ENCODE data around the gene CBLN1. TPM values are rescaled to one million over a fixed set of nuclear protein-coding genes. Genes with fewer than 3 reads are reported as not detected.

Gene CBLN1
- total RNA-seq, 2 donors from 2014 or later, result 8.8 TPM; not detected in 1

- no peaks in the 10 kb centered on the region for H3K36me3 ChIP-seq
- no peaks in the 10 kb centered on the region for H3K4me1 ChIP-seq (ENCODE audit: control insufficient read depth in 1 of 2, low read depth in 2 of 2)
- no peaks in the 10 kb centered on the region for H3K9me3 ChIP-seq
- DNase-seq (ENCODE audit: low spot score) (no peak), ATAC-seq (ENCODE audit: insufficient number of reproducible peaks, low FRiP score, low read depth) (no peak)
- TF ChIP-seq, protein P1, sequence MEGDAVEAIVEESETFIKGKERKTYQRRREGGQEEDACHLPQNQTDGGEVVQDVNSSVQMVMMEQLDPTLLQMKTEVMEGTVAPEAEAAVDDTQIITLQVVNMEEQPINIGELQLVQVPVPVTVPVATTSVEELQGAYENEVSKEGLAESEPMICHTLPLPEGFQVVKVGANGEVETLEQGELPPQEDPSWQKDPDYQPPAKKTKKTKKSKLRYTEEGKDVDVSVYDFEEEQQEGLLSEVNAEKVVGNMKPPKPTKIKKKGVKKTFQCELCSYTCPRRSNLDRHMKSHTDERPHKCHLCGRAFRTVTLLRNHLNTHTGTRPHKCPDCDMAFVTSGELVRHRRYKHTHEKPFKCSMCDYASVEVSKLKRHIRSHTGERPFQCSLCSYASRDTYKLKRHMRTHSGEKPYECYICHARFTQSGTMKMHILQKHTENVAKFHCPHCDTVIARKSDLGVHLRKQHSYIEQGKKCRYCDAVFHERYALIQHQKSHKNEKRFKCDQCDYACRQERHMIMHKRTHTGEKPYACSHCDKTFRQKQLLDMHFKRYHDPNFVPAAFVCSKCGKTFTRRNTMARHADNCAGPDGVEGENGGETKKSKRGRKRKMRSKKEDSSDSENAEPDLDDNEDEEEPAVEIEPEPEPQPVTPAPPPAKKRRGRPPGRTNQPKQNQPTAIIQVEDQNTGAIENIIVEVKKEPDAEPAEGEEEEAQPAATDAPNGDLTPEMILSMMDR (IDR thresholded peaks at IDR 0.05), result no peak
- H3K27ac ChIP-seq, result no peak overlapping the region
- no peak overlapping the region for H3K4me3 ChIP-seq
- H3K27me3 ChIP-seq (replicated peaks; ENCODE audit: insufficient read depth), result no peaks in the 10 kb centered on the region
These were observed 19.1 kb downstream of the CBLN1 start for GRCh38 chr16:49262501-49262900.

- Histone ChIP-seq H3K4me1 (ENCODE audit: control insufficient read depth in 1 of 2, low read depth in 2 of 2) (no peaks in the 10 kb centered on the region), H3K9me3 (no peaks in the 10 kb centered on the region), H3K27me3 (replicated peaks; ENCODE audit: insufficient read depth) (no peaks in the 10 kb centered on the region), H3K27ac (no peak overlapping the region), H3K36me3 (no peaks in the 10 kb centered on the region), H3K4me3 (no peak overlapping the region)
- TF ChIP-seq, protein P1 (IDR thresholded peaks at IDR 0.05), result no peak
- DNase-seq (ENCODE audit: low spot score) (no peak), ATAC-seq (ENCODE audit: insufficient number of reproducible peaks, low FRiP score, low read depth) (no peak)
These were observed 19.7 kb downstream of the CBLN1 start for GRCh38 chr16:49261930-49262329.

GRCh38 chr16:49260956-49261530 is 20.6 kb downstream of the CBLN1 start:
- H3K36me3 ChIP-seq, result no peaks in the 10 kb centered on the region
- no peaks in the 10 kb centered on the region for H3K27me3 ChIP-seq (replicated peaks; ENCODE audit: insufficient read depth)
- no peaks in the 10 kb centered on the region for H3K4me1 ChIP-seq (ENCODE audit: control insufficient read depth in 1 of 2, low read depth in 2 of 2)
- H3K4me3 ChIP-seq, result no peak overlapping the region
- no peaks in the 10 kb centered on the region for H3K9me3 ChIP-seq
- no peak overlapping the region for H3K27ac ChIP-seq
- TF ChIP-seq, protein P1 (IDR thresholded peaks at IDR 0.05), result no peak
- no peak for DNase-seq (ENCODE audit: low spot score)
- ATAC-seq (ENCODE audit: insufficient number of reproducible peaks, low FRiP score, low read depth), result no peak

- TF ChIP-seq, protein P1 (IDR thresholded peaks at IDR 0.05), result no peak
- no peaks in the 10 kb centered on the region for H3K36me3 ChIP-seq
- no peaks in the 10 kb centered on the region for H3K27me3 ChIP-seq (replicated peaks; ENCODE audit: insufficient read depth)
- H3K4me1 ChIP-seq (ENCODE audit: control insufficient read depth in 1 of 2, low read depth in 2 of 2), result no peaks in the 10 kb centered on the region
- ATAC-seq (ENCODE audit: insufficient number of reproducible peaks, low FRiP score, low read depth), result no peak
- no peak for DNase-seq (ENCODE audit: low spot score)
- no peak overlapping the region for H3K27ac ChIP-seq
- H3K9me3 ChIP-seq, result no peaks in the 10 kb centered on the region
- no peak overlapping the region for H3K4me3 ChIP-seq
These were observed 21.4 kb downstream of the CBLN1 start for GRCh38 chr16:49260253-49260652.

DNA sequence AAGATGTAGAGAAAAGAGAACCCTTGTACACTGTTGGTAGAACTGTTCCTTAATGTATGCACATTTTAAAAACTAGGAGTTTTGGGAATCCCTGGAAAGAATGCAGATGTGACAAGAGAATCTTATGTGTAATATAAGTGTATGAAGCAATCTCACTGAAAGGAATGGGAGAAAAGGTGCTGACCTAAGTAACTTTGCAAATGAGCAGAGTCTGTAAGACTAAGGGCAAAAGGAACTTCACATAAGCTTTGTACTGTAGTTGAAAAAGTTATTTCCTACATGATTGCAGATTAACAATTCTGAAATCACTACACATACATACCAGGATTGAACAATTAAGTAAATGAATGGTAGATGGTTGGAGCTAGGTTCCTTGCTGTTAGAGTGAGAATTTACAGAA is 22.3 kb downstream of the CBLN1 start:
- TF ChIP-seq, protein P1 (IDR thresholded peaks at IDR 0.05), result no peak
- Histone ChIP-seq H3K4me3 (no peak overlapping the region), H3K27ac (no peak overlapping the region), H3K36me3 (no peaks in the 10 kb centered on the region), H3K4me1 (ENCODE audit: control insufficient read depth in 1 of 2, low read depth in 2 of 2) (no peaks in the 10 kb centered on the region), H3K9me3 (no peaks in the 10 kb centered on the region), H3K27me3 (replicated peaks; ENCODE audit: insufficient read depth) (no peaks in the 10 kb centered on the region)
- ATAC-seq (ENCODE audit: insufficient number of reproducible peaks, low FRiP score, low read depth) (no peak), DNase-seq (ENCODE audit: low spot score) (no peak)

All from thoracic aorta (tissue), 2 donors.